Renal cortex interstitium (tissue), 11 donors: ENCODE data around the gene SMYD2. TPM values are rescaled to one million over a fixed set of nuclear protein-coding genes. Genes with fewer than 3 reads are reported as not detected.
"Not testable (repeated sequence)": the region's sequence is repeated elsewhere in the genome, so short reads cannot be mapped to it uniquely, and the experiment has no call there.

Source experiments
- DNase-seq, 11 donors: peaks; one replicate each; pipeline ENCODE4 v3.0.0-alpha.2; 2013; ENCODE audit warnings: low read depth in 9 of 11, low spot score in 4 of 11; ENCODE audit errors: extremely low read depth in 1 of 11
- polyA plus RNA-seq, 3 donors: library from polyadenylated mRNA; unstranded; fragments of 120-200 nt; gene quantifications; one replicate each; pipeline ENCODE4 v1.2.1, GENCODE V29; 2013; ENCODE audit not compliant: insufficient read length in 3 of 3

SMYD2 gene
- polyA plus RNA-seq, 3 donors, result 40.3 to 57.0 (median 44.0) TPM

GRCh38 chr1:214261206-214262123, 19.5 kb upstream of the SMYD2 start:
- peak in 8 of 11 donors; percentile 57 to 74 (median 64) for DNase-seq

GRCh38 chr1:214264196-214264595, 16.8 kb upstream of the SMYD2 start:
- DNase-seq, result no peak

GRCh38 chr1:214264976-214265375, 16.0 kb upstream of the SMYD2 start:
- no peak for DNase-seq

- DNase-seq, result no peak
These were observed 10.8 kb upstream of the SMYD2 start for GRCh38 chr1:214270097-214270650.

GRCh38 chr1:214271174-214271858, 9.6 kb upstream of the SMYD2 start:
- no peak for DNase-seq

GRCh38 chr1:214271995-214272731, 8.8 kb upstream of the SMYD2 start:
- no peak for DNase-seq

GRCh38 chr1:214272964-214273533, 7.9 kb upstream of the SMYD2 start:
- DNase-seq, result no peak

- not testable (repeated sequence) for DNase-seq
These were observed 5.3 kb upstream of the SMYD2 start for GRCh38 chr1:214275700-214276099.

- DNase-seq, result no peak
These were observed 4.2 kb upstream of the SMYD2 start for GRCh38 chr1:214276786-214277185.

- no peak for DNase-seq
These were observed 3.0 kb upstream of the SMYD2 start for GRCh38 chr1:214277704-214278635.

GRCh38 chr1:214280386-214281020, 456 bp upstream of the SMYD2 start:
- peak in 6 of 11 donors; percentile 31 to 52 (median 45) for DNase-seq

GRCh38 chr1:214281720-214282629, 1.0 kb downstream of the SMYD2 start:
- DNase-seq, result no peak

- DNase-seq, result no peak
These were observed 1.8 kb downstream of the SMYD2 start for GRCh38 chr1:214282630-214283242.

GRCh38 chr1:214285610-214286440, 4.9 kb downstream of the SMYD2 start:
- no peak for DNase-seq

GRCh38 chr1:214287884-214288283, 6.9 kb downstream of the SMYD2 start:
- DNase-seq, result no peak
